Ovary (tissue), 3 donors: Measurements from ENCODE around the gene NAMPT.

Source experiments
- EP300 ChIP-seq: sonication (generic); formaldehyde crosslinking; IDR thresholded peaks from one replicate; pipeline ENCODE4 v1.6.1; 2017; ENCODE audit warnings: antibody characterized with exemption
- TF ChIP-seq, protein P1 (sequence below), 3 donors: fragments of 450-650 bp in 2 of 3; fragments of 200-600 bp in 1 of 3; IDR thresholded peaks; one replicate each; pipeline versions ENCODE4 v1.5.1 to v1.8.0; 2016 to 2022; ENCODE audit warnings: antibody characterized with exemption in 3 of 3, mild to moderate bottlenecking in 1 of 3
- donor health status: DM: no; HTN: no; CAD: no.

DNA sequence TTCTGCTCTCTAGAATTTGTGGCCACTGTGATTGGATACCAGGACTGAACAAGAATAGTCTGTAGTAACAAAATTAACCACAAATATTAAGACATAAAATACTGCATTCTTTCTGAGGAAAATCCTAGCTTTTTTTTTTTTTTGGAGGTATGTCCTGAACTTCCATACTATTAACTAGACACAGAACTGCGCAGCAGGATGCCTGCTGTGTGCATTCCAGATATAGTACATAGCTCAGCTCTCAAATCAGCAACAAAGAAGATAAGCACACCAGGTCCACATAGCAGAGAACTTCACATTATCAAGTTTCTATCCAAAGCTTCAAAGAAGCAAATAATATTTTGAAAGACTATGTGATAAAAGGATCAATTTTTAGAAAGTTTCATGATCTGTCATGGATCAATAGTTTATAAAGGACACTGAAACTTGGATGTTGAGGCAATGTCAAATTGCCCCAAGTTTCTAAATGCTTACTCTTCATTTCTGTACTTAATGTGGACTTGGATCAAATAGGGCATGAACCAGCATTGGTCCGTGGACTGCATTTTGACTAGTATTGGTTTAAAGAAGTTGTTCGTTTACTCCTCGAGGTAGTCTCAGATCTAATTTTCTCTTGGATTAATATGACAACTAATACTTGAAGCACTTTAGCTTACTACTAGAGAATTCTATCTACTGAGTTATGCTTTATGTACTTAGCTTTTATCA lies 15.4 kb downstream of the NAMPT start:
- no peak for TF ChIP-seq EP300
- TF ChIP-seq, protein P1, sequence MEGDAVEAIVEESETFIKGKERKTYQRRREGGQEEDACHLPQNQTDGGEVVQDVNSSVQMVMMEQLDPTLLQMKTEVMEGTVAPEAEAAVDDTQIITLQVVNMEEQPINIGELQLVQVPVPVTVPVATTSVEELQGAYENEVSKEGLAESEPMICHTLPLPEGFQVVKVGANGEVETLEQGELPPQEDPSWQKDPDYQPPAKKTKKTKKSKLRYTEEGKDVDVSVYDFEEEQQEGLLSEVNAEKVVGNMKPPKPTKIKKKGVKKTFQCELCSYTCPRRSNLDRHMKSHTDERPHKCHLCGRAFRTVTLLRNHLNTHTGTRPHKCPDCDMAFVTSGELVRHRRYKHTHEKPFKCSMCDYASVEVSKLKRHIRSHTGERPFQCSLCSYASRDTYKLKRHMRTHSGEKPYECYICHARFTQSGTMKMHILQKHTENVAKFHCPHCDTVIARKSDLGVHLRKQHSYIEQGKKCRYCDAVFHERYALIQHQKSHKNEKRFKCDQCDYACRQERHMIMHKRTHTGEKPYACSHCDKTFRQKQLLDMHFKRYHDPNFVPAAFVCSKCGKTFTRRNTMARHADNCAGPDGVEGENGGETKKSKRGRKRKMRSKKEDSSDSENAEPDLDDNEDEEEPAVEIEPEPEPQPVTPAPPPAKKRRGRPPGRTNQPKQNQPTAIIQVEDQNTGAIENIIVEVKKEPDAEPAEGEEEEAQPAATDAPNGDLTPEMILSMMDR (IDR thresholded peaks at IDR 0.05) = no peak
